Retinal pigment epithelial cell (primary cell): ENCODE results near the gene BEX3.

Experiments
- DNase-seq: peaks from one replicate; pipeline ENCODE4 v3.0.0-alpha.2; 2010; ENCODE audit warnings: low read depth
- H3K4me3 ChIP-seq: 2 replicates; pipeline ENCODE4 v1.5.1; 2011; ENCODE audit warnings: mild to moderate bottlenecking, low read length, control low read depth, moderate library complexity
- TF ChIP-seq, protein P1 (sequence below): conservative IDR thresholded peaks from 2 replicates; pipeline ENCODE4 v1.5.1; 2011; ENCODE audit warnings: low read depth, low read length, control low read depth, inconsistent platforms

Gene BEX3

DNA sequence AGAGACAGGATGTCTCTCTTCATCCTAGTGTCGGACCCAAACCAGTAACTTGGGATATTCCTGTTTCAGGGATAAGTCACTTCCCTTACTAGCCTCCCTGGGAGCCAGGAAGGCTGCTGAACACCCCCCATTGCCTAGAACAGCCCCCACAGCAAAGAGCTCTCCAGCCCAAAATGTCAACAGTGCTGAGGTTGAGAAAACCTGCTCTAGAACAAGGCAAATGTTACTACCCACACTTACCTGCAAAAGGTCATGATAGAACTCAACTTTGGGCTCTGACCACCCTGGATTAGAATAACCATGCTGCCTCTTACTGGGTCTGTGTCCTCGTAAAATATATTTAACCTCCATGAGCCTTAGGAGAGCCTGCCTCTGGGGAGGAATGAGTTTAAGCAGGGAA lies 20.3 kb downstream of the BEX3 start:
- TF ChIP-seq, protein P1, sequence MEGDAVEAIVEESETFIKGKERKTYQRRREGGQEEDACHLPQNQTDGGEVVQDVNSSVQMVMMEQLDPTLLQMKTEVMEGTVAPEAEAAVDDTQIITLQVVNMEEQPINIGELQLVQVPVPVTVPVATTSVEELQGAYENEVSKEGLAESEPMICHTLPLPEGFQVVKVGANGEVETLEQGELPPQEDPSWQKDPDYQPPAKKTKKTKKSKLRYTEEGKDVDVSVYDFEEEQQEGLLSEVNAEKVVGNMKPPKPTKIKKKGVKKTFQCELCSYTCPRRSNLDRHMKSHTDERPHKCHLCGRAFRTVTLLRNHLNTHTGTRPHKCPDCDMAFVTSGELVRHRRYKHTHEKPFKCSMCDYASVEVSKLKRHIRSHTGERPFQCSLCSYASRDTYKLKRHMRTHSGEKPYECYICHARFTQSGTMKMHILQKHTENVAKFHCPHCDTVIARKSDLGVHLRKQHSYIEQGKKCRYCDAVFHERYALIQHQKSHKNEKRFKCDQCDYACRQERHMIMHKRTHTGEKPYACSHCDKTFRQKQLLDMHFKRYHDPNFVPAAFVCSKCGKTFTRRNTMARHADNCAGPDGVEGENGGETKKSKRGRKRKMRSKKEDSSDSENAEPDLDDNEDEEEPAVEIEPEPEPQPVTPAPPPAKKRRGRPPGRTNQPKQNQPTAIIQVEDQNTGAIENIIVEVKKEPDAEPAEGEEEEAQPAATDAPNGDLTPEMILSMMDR: no peak
- no peak overlapping the region for H3K4me3 ChIP-seq
- no peak for DNase-seq

GRCh38 chrX:103397707-103398106 lies 21.4 kb downstream of the BEX3 start:
- TF ChIP-seq, protein P1: no peak
- no peak overlapping the region for H3K4me3 ChIP-seq
- DNase-seq: no peak

DNA sequence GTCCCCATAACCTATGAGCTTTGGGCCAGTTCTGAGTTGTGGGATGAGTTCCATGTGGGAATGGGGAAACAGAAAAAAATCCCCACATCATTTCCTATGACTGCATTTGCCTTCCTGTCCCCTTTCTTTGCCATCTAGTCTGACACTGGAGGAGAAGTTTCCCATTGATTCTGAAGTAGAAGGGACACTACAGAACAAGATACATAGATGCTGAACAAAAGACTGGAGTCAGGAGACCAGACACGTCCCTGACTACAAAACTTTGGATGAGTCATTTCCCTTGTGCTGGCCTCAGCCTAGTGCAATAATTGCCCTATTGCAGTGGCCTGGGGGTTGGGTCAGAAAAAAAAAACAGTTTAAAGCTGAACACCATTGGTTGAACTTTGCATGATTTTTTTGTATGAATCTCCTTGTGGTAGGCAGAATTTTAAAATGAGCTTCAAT lies 22.1 kb downstream of the BEX3 start:
- TF ChIP-seq, protein P1: no peak
- H3K4me3 ChIP-seq: no peak overlapping the region
- DNase-seq: no peak

DNA sequence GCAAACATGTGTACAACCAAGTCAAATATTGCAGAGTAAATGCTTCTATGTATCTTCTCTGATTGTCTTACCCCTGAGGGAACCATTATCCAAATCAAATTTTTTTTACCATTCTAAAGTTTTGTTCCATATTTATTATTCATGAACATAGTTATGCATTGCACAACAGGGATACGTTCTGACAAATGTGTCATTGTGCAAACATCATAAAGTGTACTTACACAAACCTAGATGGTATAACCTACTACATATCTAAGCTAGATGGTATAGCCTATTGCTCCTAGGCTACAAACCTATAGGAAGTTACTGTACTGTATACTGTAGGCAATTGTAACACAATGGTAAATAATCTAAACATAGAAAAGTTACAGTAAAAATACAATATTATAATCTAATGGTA lies 23.4 kb downstream of the BEX3 start:
- no peak overlapping the region for H3K4me3 ChIP-seq
- TF ChIP-seq, protein P1: no peak
- no peak for DNase-seq

GRCh38 chrX:103400931-103401330 lies 24.6 kb downstream of the BEX3 start:
- H3K4me3 ChIP-seq: no peak overlapping the region
- no peak for DNase-seq
- TF ChIP-seq, protein P1: no peak

DNA sequence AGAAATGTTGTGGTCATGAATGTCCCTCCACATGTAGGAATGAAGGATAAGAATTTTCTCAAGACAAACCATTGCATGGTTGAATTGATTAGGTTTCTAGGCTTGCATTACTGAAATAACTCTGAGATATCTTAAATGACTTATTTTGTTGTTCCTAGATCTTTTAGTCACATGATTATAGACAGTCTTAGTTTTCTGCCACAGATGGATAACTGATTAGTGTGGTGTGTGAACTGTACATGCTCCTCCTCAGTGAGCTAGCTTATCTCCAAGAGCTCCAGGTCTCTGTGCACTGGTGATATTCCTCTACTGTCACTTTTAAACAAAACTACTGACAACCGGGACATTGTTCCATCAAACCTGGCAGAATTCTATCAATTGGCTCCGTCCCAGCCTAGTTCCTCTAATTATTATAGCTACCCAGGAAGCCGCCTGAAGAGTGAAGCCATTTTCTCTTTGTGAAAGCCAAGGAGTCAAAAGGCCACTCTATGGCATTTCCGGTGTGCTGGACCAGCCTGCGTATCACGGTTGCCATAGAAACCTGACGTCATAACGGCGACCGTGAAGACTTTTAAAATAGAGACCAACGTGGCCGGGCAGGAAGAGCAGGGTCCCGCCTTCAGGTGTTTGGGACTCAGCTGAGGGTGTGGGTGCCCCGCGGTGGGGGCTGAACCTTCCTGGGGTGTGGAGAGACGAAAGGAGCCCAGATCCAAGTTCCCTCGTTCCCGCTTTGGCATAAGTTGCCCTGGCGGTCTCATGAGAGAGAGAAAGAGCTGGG lies 28.1 kb downstream of the BEX3 start:
- TF ChIP-seq, protein P1: no peak
- DNase-seq: peak; percentile 48

GRCh38 chrX:103405009-103405333 lies 28.6 kb downstream of the BEX3 start:
- H3K4me3 ChIP-seq: peak overlapping the region; percentile 77
- no peak for DNase-seq
- TF ChIP-seq, protein P1: no peak

More for the DNA sequence above, 28.1 kb downstream of the BEX3 start:
- peak overlapping the region; percentile 77 for H3K4me3 ChIP-seq
